H9 (cell line): ENCODE measurements around the gene ZNF555. TPM values are rescaled to one million over a fixed set of nuclear protein-coding genes. Genes with fewer than 3 reads are reported as not detected.

Experiments used
- DNase-seq: peaks from one replicate; pipeline ENCODE4 v3.0.0-alpha.2; 2017
- H2AFZ ChIP-seq: one replicate; pipeline ENCODE4 v1.6.1; 2013; ENCODE audit warnings: mild to moderate bottlenecking, low read length, control low read depth, moderate library complexity
- H2AK5ac ChIP-seq: 2 replicates; pipeline ENCODE4 v1.6.1; 2013; ENCODE audit warnings: low read length, control low read depth, mixed read lengths; ENCODE audit not compliant: insufficient read length
- H2BK120ac ChIP-seq: one replicate; pipeline ENCODE4 v1.6.1; 2013; ENCODE audit warnings: low read depth, mild to moderate bottlenecking, low read length, control low read depth, inconsistent platforms; ENCODE audit not compliant: poor library complexity, severe bottlenecking
- H2BK12ac ChIP-seq: 2 replicates; pipeline ENCODE4 v1.6.1; 2013; ENCODE audit warnings: low read length, control low read depth, mixed read lengths, low read depth; ENCODE audit not compliant: insufficient read length
- H2BK15ac ChIP-seq: 2 replicates; pipeline ENCODE4 v1.6.1; 2013; ENCODE audit warnings: low read depth, low read length, control low read depth
- H2BK20ac ChIP-seq: one replicate; pipeline ENCODE4 v1.6.1; 2013; ENCODE audit warnings: low read depth, mild to moderate bottlenecking, low read length, control low read depth, inconsistent platforms; ENCODE audit not compliant: poor library complexity, severe bottlenecking
- H2BK5ac ChIP-seq: 2 replicates; pipeline ENCODE4 v1.6.1; 2013; ENCODE audit warnings: low read length, control low read depth, mixed read lengths; ENCODE audit not compliant: insufficient read length
- H3K14ac ChIP-seq: 2 replicates; pipeline ENCODE4 v1.6.1; 2013; ENCODE audit warnings: low read length, control low read depth; ENCODE audit not compliant: insufficient read depth
- H3K18ac ChIP-seq: 2 replicates; pipeline ENCODE4 v1.6.1; 2013; ENCODE audit warnings: low read depth, mild to moderate bottlenecking, mixed read lengths, low read length, control low read depth; ENCODE audit not compliant: insufficient read length
- H3K23ac ChIP-seq: 2 replicates; pipeline ENCODE4 v1.6.1; 2013; ENCODE audit warnings: low read length, control low read depth, mixed read lengths, low read depth; ENCODE audit not compliant: insufficient read length
- H3K23me2 ChIP-seq: 2 replicates; pipeline ENCODE4 v1.6.1; 2013; ENCODE audit warnings: low read depth, mild to moderate bottlenecking, mixed read lengths, low read length, control low read depth; ENCODE audit not compliant: insufficient read length, poor library complexity, severe bottlenecking
- H3K27ac ChIP-seq: 2 replicates; pipeline ENCODE4 v1.5.1; 2013; ENCODE audit warnings: low read length, control low read depth, mixed read lengths, low read depth; ENCODE audit not compliant: insufficient read length
- H3K27me3 ChIP-seq: 2 replicates; pipeline ENCODE4 v1.6.1; 2013; ENCODE audit warnings: low read length, control low read depth, inconsistent platforms; ENCODE audit not compliant: insufficient read depth
- H3K4ac ChIP-seq: 2 replicates; pipeline ENCODE4 v1.6.1; 2013; ENCODE audit warnings: low read depth, mild to moderate bottlenecking, control low read depth, inconsistent platforms, low read length, moderate library complexity
- H3K4me1 ChIP-seq: 2 replicates; pipeline ENCODE4 v1.6.1; 2013; ENCODE audit warnings: low read length, control low read depth, inconsistent platforms; ENCODE audit not compliant: insufficient read depth
- H3K4me2 ChIP-seq: 2 replicates; pipeline ENCODE4 v1.6.1; 2013; ENCODE audit warnings: low read length, control low read depth, mixed read lengths; ENCODE audit not compliant: insufficient read length, insufficient read depth
- H3K56ac ChIP-seq: 2 replicates; pipeline ENCODE4 v1.6.1; 2013; ENCODE audit warnings: low read depth, mild to moderate bottlenecking, mixed read lengths, low read length, control low read depth; ENCODE audit not compliant: insufficient read length
- H3K79me1 ChIP-seq: 2 replicates; pipeline ENCODE4 v1.6.1; 2013; ENCODE audit warnings: low read depth, mild to moderate bottlenecking, moderate library complexity, low read length, control low read depth, inconsistent platforms; ENCODE audit not compliant: insufficient read depth, poor library complexity, severe bottlenecking
- H3K79me2 ChIP-seq: 2 replicates; pipeline ENCODE4 v1.6.1; 2013; ENCODE audit warnings: low read length, control low read depth, inconsistent platforms; ENCODE audit not compliant: insufficient read depth
- H3K9ac ChIP-seq: 2 replicates; pipeline ENCODE4 v1.6.1; 2013; ENCODE audit warnings: low read length, control low read depth, mixed read lengths; ENCODE audit not compliant: insufficient read length; ENCODE audit errors: extremely low read depth
- H3K9me3 ChIP-seq: one replicate; pipeline ENCODE4 v1.6.1; 2013; ENCODE audit warnings: low read depth, low read length, inconsistent platforms; ENCODE audit not compliant: control insufficient read depth
- H3T11ph ChIP-seq: one replicate; pipeline ENCODE4 v1.6.1; 2013; ENCODE audit warnings: mild to moderate bottlenecking, low read length, control low read depth, inconsistent platforms
- H4K20me1 ChIP-seq: one replicate; pipeline ENCODE4 v1.6.1; 2013; ENCODE audit not compliant: control insufficient read depth, insufficient read length, insufficient read depth
- H4K5ac ChIP-seq: 2 replicates; pipeline ENCODE4 v1.6.1; 2013; ENCODE audit warnings: low read depth, mild to moderate bottlenecking, mixed read lengths, low read length, control low read depth; ENCODE audit not compliant: insufficient read length
- H4K8ac ChIP-seq: replicated peaks from 2 replicates; pipeline ENCODE4 v1.6.1; 2013; ENCODE audit warnings: low read length, control low read depth, mixed read lengths, low read depth; ENCODE audit not compliant: insufficient read length
- H4K91ac ChIP-seq: 2 replicates; pipeline ENCODE4 v1.6.1; 2013; ENCODE audit warnings: low read depth, mild to moderate bottlenecking, moderate library complexity, mixed read lengths, low read length, control low read depth; ENCODE audit not compliant: insufficient read length
- H3K27ac Mint-ChIP-seq, 3 experiments: 2 replicates in 2 of 3; 3 replicates in 1 of 3; pipeline ENCODE4 v1.8.0; 2020 to 2021; ENCODE audit warnings: mixed read lengths in 3 of 3, mild to moderate bottlenecking in 1 of 3, moderate library complexity in 1 of 3
- H3K27me3 Mint-ChIP-seq: 2 replicates; pipeline ENCODE4 v1.8.0; 2021; ENCODE audit warnings: low read depth, mild to moderate bottlenecking, moderate library complexity, mixed read lengths
- H3K36me3 Mint-ChIP-seq, 3 experiments: 2 replicates in 2 of 3; 3 replicates in 1 of 3; pipeline ENCODE4 v1.8.0; 2020 to 2021; ENCODE audit warnings: low read depth in 3 of 3, mixed read lengths in 3 of 3; ENCODE audit not compliant: insufficient read depth in 1 of 3
- H3K4me1 Mint-ChIP-seq, 2 experiments: 2 replicates each; pipeline ENCODE4 v1.8.0; 2020; ENCODE audit warnings: mixed read lengths in 2 of 2
- H3K4me3 Mint-ChIP-seq, 2 experiments: 2 replicates in 1 of 2; 3 replicates in 1 of 2; pipeline ENCODE4 v1.8.0; 2020 to 2021; ENCODE audit warnings: mild to moderate bottlenecking in 2 of 2, mixed read lengths in 2 of 2, moderate library complexity in 1 of 2
- H3K9me3 Mint-ChIP-seq, 2 experiments: 2 replicates in 1 of 2; 3 replicates in 1 of 2; pipeline ENCODE4 v1.8.0; 2020; ENCODE audit warnings: mild to moderate bottlenecking in 2 of 2, mixed read lengths in 2 of 2, moderate library complexity in 1 of 2
- WGBS: extraction: QIAGEN DNeasy Blood & Tissue Kit; methylation state at CpG from one replicate; pipeline ENCODE4 v1.1.7; 2013; ENCODE audit warnings: missing lambda C conversion rate, low lambda C conversion rate, mixed read lengths; ENCODE audit not compliant: insufficient read length; ENCODE audit errors: extremely low coverage; 5-methylcytosine and 5-hydroxymethylcytosine counted together
- total RNA-seq: library from RNA; stranded (reverse); gene quantifications from 2 replicates; pipeline ENCODE4 v1.2.1, GENCODE V29; 2021
- TF ChIP-seq, protein P1 (sequence below): fragments of 200-600 bp; sonication (generic); conservative IDR thresholded peaks from 3 replicates; pipeline ENCODE4 v1.8.0; 2021; ENCODE audit warnings: antibody characterized with exemption, mild to moderate bottlenecking

Gene ZNF555
- total RNA-seq, 1 experiment from 2014 or later, result 7.8 TPM

DNA sequence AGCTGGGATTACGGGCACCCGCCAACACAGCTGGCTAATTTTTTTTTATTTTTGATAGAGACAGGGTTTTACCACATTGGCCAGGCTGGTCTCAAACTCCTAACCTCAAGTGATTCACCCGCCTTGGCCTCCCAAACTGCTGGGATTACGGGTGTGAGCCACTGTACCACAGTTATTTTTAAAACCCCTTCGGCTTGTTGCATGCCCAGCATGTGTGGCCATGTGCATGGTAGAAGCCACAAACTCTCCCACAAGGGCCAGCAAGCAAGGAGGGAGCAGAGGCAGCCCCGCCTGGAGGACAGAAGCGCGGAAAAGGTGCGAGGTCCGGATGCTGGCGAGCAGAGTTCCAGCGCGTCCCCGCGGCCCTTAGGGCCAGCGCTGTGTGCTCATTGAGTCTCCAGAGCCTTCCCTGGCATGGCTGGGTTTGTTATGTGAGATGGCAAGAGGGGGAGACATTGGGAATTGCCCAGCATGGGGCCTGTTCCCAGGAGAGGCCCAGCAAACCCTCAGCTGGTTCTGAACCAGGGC is 43.1 kb upstream of the ZNF555 start:
- Histone ChIP-seq H4K5ac (no peak overlapping the region), H3K4me1 (no peaks in the 10 kb centered on the region), H3K9me3 (no peaks in the 10 kb centered on the region), H2BK5ac (no peak overlapping the region), H3K79me2 (no peaks in the 10 kb centered on the region), H3K27me3 (no peaks in the 10 kb centered on the region), H2AFZ (no peak overlapping the region), H3K27ac (no peak overlapping the region), H3K23me2 (no peaks in the 10 kb centered on the region), H3K23ac (no peak overlapping the region), H2BK20ac (no peak overlapping the region), H3K56ac (no peak overlapping the region), H4K20me1 (no peaks in the 10 kb centered on the region), H3K9ac (no peak overlapping the region), H2BK12ac (no peak overlapping the region), H3K18ac (no peak overlapping the region), H4K8ac (no peak overlapping the region), H3K79me1 (peaks cover 4% of the 10 kb centered on the region), H3K14ac (no peak overlapping the region), H2AK5ac (no peak overlapping the region), H3K4ac (no peak overlapping the region), H3T11ph (no peak overlapping the region), H4K91ac (no peak overlapping the region), H2BK15ac (no peak overlapping the region), H3K4me2 (no peak overlapping the region), H2BK120ac (no peak overlapping the region)
- no peak overlapping the region for H3K4me3 Mint-ChIP-seq
- no peaks in the 10 kb centered on the region for H3K9me3 Mint-ChIP-seq
- H3K27me3 Mint-ChIP-seq, result no peaks in the 10 kb centered on the region
- H3K27ac Mint-ChIP-seq, result no peak overlapping the region
- peaks cover 40 to 83% (median 83%) of the 10 kb centered on the region in 3 experiments for H3K36me3 Mint-ChIP-seq
- TF ChIP-seq, protein P1, sequence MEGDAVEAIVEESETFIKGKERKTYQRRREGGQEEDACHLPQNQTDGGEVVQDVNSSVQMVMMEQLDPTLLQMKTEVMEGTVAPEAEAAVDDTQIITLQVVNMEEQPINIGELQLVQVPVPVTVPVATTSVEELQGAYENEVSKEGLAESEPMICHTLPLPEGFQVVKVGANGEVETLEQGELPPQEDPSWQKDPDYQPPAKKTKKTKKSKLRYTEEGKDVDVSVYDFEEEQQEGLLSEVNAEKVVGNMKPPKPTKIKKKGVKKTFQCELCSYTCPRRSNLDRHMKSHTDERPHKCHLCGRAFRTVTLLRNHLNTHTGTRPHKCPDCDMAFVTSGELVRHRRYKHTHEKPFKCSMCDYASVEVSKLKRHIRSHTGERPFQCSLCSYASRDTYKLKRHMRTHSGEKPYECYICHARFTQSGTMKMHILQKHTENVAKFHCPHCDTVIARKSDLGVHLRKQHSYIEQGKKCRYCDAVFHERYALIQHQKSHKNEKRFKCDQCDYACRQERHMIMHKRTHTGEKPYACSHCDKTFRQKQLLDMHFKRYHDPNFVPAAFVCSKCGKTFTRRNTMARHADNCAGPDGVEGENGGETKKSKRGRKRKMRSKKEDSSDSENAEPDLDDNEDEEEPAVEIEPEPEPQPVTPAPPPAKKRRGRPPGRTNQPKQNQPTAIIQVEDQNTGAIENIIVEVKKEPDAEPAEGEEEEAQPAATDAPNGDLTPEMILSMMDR, result no peak
- no CpG with 5 or more reads among the region's 16 CpGs for WGBS
- DNase-seq, result no peak
- peaks cover 0 to 2% of the 10 kb centered on the region in 2 experiments; a peak in 1 of 4 replicates for H3K4me1 Mint-ChIP-seq
